Vagina (tissue), 2 donors: ENCODE results near the gene IL33.

Source experiments
- CTCF ChIP-seq, 3 experiments: fragments of 450-650 bp in 2 of 3; fragments of 200-600 bp in 1 of 3; sonication (generic) in 1 of 3; IDR thresholded peaks; one replicate each; pipeline ENCODE4 v1.5.1; 2017 to 2019; ENCODE audit warnings: antibody characterized with exemption in 3 of 3, mild to moderate bottlenecking in 2 of 3, moderate library complexity in 2 of 3
- POLR2A ChIP-seq, 2 donors: fragments of 450-650 bp; IDR thresholded peaks; one replicate each; pipeline ENCODE4 v1.6.1; 2017; ENCODE audit warnings: antibody characterized with exemption in 2 of 2, mild to moderate bottlenecking in 2 of 2, moderate library complexity in 2 of 2

- TF ChIP-seq CTCF (IDR thresholded peaks at IDR 0.05) (no peak), POLR2A (IDR thresholded peaks at IDR 0.05) (no peak)
Observed at GRCh38 chr9:6188466-6188865, 27.1 kb upstream of the IL33 start.
